Naive thymus-derived CD8-positive, alpha-beta T cell (primary cell): ENCODE data around the gene EDN2. TPM values are rescaled to one million over a fixed set of nuclear protein-coding genes. Genes with fewer than 3 reads are reported as not detected.

Experiments
- ATAC-seq, 2 donors: fragments of 150-1000 bp; cut with Tn5 transposase in 1 of 2; sonication (Bioruptor Pico), chemical (Tn5 transposase) in 1 of 2; 1 replicate in 1 of 2; 2 replicates in 1 of 2; pipeline ENCODE4 v1.10.0; 2021; ENCODE audit warnings: mild to moderate bottlenecking in 2 of 2, moderate library complexity in 2 of 2
- POLR2A ChIA-PET: fragments of 350-600 bp; sonication (Branson Sonifier 250); formaldehyde crosslinking; loops from one replicate; lab custom pipeline; 2021; ENCODE audit warnings: antibody characterized with exemption; lab: Charles Lee
- DNase-seq, 10 donors: peaks; one replicate each; pipeline versions ENCODE4 v3.0.0 to v3.0.0-alpha.2; 2020 to 2022
- H3K27ac Mint-ChIP-seq, 10 donors: one replicate each; pipeline ENCODE4 v1.8.0; 2020 to 2022; ENCODE audit warnings: mild to moderate bottlenecking in 10 of 10, mixed read lengths in 10 of 10, moderate library complexity in 4 of 10, inconsistent platforms in 1 of 10
- H3K27me3 Mint-ChIP-seq, 5 donors: one replicate each; pipeline ENCODE4 v1.8.0; 2021 to 2022; ENCODE audit warnings: mixed read lengths in 5 of 5
- H3K36me3 Mint-ChIP-seq, 3 donors: one replicate each; pipeline ENCODE4 v1.8.0; 2020 to 2022; ENCODE audit warnings: mixed read lengths in 3 of 3, mild to moderate bottlenecking in 2 of 3, inconsistent platforms in 1 of 3
- H3K4me1 Mint-ChIP-seq, 4 donors: one replicate each; pipeline ENCODE4 v1.8.0; 2021 to 2022; ENCODE audit warnings: mixed read lengths in 4 of 4
- H3K4me3 Mint-ChIP-seq, 10 donors: one replicate each; pipeline ENCODE4 v1.8.0; 2020 to 2022; ENCODE audit warnings: mild to moderate bottlenecking in 10 of 10, mixed read lengths in 10 of 10, moderate library complexity in 6 of 10, inconsistent platforms in 1 of 10
- H3K9me3 Mint-ChIP-seq, 9 donors: one replicate each; pipeline ENCODE4 v1.8.0; 2020 to 2022; ENCODE audit warnings: mixed read lengths in 9 of 9, mild to moderate bottlenecking in 3 of 9, inconsistent platforms in 1 of 9, moderate library complexity in 1 of 9
- polyA plus RNA-seq, 3 donors: library from polyadenylated mRNA; unstranded; fragments of 300-500 nt; fragmentation: Illumina TruSeq; gene quantifications; one replicate each; pipeline ENCODE4 v1.2.3, GENCODE V29; 2021
- total RNA-seq, 8 experiments: library from RNA in 2 of 8; stranded (reverse) in 2 of 8; gene quantifications; one replicate each; pipeline ENCODE4 v1.2.3 and lab custom pipeline; 2021 to 2026

Gene EDN2
- total and polyA plus RNA-seq, 5 experiments from 2014 or later = not detected

DNA sequence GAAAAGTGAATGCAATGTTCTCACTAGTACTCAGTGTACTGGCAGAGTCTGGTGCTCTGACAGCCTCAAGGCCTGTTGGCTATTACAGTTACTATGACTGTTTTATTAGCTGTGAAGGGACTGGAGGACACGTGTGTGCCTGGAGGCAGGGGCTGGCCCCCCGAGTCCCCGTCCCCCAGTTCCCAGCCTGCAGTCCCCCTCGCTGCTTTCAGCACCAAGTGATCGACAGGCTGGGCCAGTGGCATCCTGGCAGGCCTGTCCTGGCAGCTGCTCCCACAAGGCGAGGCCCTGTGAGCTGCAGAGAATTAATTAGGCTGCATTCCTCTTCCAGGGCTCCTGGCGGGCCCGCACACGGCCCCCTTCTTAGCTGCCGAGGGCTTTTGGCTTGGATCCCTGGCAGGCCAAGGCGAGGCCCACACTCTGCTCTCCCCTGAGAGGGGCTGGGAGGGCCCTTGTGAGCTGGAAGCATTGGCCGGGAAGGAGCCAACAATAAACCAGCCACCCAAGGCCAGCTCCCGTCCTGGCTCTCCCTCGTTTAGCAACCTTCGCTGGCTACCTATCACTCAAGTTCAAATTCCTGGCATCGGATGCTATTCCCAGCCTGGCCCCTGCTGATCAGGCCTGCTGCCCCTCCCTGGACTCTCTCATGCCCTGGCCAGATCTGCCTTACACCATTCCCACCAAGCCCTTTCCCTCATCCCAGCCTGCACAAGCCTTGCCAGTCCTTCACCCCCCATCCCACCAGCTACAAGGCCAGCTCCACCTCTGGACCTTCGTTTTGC is 9.8 kb downstream of the EDN2 start:
- H3K4me3 Mint-ChIP-seq = no peak overlapping the region
- H3K36me3 Mint-ChIP-seq = no peaks in the 10 kb centered on the region
- no peak overlapping the region for H3K27ac Mint-ChIP-seq
- ATAC-seq = no peak
- peak in 1 of 10 donors; percentile 30 for DNase-seq
- POLR2A ChIA-PET = no interaction called here
- H3K27me3 Mint-ChIP-seq = peaks cover 0 to 1% (median 0%) of the 10 kb centered on the region in 5 donors
- no peaks in the 10 kb centered on the region for H3K9me3 Mint-ChIP-seq
- H3K4me1 Mint-ChIP-seq = peaks cover 0 to 2% (median 0%) of the 10 kb centered on the region in 4 donors

GRCh38 chr1:41473738-41474362 is 10.6 kb downstream of the EDN2 start:
- Mint-ChIP-seq H3K9me3 (no peaks in the 10 kb centered on the region), H3K27me3 (peaks cover 0 to 4% (median 0%) of the 10 kb centered on the region in 5 donors), H3K4me3 (no peak overlapping the region), H3K36me3 (no peaks in the 10 kb centered on the region), H3K27ac (no peak overlapping the region), H3K4me1 (peaks cover 0 to 1% (median 0%) of the 10 kb centered on the region in 4 donors)
- no peak for ATAC-seq
- POLR2A ChIA-PET = no interaction called here
- DNase-seq = peak in 1 of 10 donors; percentile 49

- H3K9me3 Mint-ChIP-seq = no peaks in the 10 kb centered on the region
- H3K4me3 Mint-ChIP-seq = no peak overlapping the region
- ATAC-seq (no peak), DNase-seq (no peak)
- no peaks in the 10 kb centered on the region for H3K36me3 Mint-ChIP-seq
- peaks cover 0 to 1% (median 0%) of the 10 kb centered on the region in 4 donors for H3K4me1 Mint-ChIP-seq
- POLR2A ChIA-PET = no interaction called here
- peaks cover 0 to 5% (median 0%) of the 10 kb centered on the region in 5 donors for H3K27me3 Mint-ChIP-seq
- H3K27ac Mint-ChIP-seq = no peak overlapping the region
Measured at GRCh38 chr1:41471658-41472057, 12.8 kb downstream of the EDN2 start.

DNA sequence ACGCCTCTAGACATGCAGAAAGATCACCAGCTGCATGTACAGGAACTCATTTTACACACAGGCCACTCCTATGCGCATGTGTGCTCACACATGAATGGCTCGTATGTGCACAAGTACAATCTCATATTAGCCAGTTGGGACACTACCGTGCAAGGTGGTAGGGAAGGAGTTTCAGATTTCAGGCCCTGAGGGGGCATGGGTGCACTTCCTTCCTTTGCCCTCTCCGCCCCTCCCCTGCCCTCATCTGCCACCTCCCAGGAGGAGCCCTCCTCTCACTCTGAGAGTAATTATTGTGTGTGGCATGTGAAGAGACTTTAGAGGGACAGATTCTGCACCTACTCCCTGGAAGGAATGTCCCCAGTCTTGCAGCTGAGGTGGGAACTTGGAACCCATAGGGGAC is 14.8 kb downstream of the EDN2 start:
- Mint-ChIP-seq H3K36me3 (no peaks in the 10 kb centered on the region), H3K4me1 (no peaks in the 10 kb centered on the region), H3K27ac (no peak overlapping the region), H3K27me3 (peaks cover 0 to 6% (median 0%) of the 10 kb centered on the region in 5 donors), H3K4me3 (no peak overlapping the region), H3K9me3 (no peaks in the 10 kb centered on the region)
- POLR2A ChIA-PET = no interaction called here
- ATAC-seq (no peak), DNase-seq (no peak)

GRCh38 chr1:41468122-41468762 is 16.2 kb downstream of the EDN2 start:
- Mint-ChIP-seq H3K9me3 (no peaks in the 10 kb centered on the region), H3K36me3 (no peaks in the 10 kb centered on the region), H3K4me1 (no peaks in the 10 kb centered on the region), H3K27ac (no peak overlapping the region), H3K4me3 (no peak overlapping the region), H3K27me3 (peaks cover 0 to 6% (median 0%) of the 10 kb centered on the region in 5 donors)
- no peak for DNase-seq
- ATAC-seq = no peak
- POLR2A ChIA-PET = interaction anchor here (0.7 kb wide), 1 partner anchor 14 kb away, joined by 3 read pairs; no protein-coding TSS in a partner anchor

DNA sequence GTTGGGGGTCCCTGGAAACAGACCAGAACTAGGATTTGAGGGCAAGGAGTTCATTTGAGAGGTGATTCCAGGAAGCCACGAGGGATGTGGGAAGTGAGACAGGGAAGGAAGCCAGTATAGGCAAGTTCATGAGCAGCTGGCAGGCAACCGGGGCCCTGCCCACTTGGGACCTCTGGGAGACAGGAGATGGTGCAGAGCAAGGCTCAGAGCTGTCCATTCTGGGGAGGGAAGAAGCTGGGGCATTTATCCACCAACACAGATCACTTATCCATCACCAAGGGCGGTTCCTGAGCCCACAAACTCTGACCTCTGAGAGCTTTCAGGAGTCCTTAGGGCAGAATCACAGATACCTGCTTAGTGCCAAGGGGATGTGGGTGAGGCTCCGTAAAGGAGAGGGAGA is 16.8 kb downstream of the EDN2 start:
- H3K4me3 Mint-ChIP-seq = no peak overlapping the region
- H3K27me3 Mint-ChIP-seq = peaks cover 0 to 6% (median 0%) of the 10 kb centered on the region in 5 donors
- POLR2A ChIA-PET = no interaction called here
- H3K27ac Mint-ChIP-seq = no peak overlapping the region
- ATAC-seq (no peak), DNase-seq (no peak)
- H3K4me1 Mint-ChIP-seq = no peaks in the 10 kb centered on the region
- no peaks in the 10 kb centered on the region for H3K36me3 Mint-ChIP-seq
- no peaks in the 10 kb centered on the region for H3K9me3 Mint-ChIP-seq

DNA sequence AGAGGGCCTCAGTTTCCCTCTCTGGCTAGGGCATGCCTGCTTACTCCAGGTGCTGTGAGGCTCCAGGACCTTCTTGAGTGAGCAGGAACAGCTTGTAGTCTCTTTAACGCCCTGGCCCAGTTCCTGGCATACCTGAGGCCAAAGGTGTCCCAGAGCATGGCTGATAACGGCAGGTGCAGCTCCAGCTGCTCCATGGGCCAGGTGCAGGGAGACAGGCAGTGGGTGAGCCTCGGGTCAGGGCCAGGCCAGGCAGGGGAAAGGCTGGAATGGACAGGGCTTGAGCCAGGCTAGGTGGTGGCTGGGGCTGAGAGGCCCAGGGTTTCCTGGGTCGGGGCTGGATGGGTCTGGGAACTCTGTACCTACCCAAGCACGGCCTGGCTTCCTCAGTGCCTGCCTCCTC is 18.3 kb downstream of the EDN2 start:
- DNase-seq (no peak), ATAC-seq (no peak)
- Mint-ChIP-seq H3K9me3 (no peaks in the 10 kb centered on the region), H3K4me3 (no peak overlapping the region), H3K36me3 (no peaks in the 10 kb centered on the region), H3K27ac (no peak overlapping the region), H3K27me3 (peaks cover 0 to 6% (median 0%) of the 10 kb centered on the region in 5 donors), H3K4me1 (no peaks in the 10 kb centered on the region)
- POLR2A ChIA-PET = no interaction called here

DNA sequence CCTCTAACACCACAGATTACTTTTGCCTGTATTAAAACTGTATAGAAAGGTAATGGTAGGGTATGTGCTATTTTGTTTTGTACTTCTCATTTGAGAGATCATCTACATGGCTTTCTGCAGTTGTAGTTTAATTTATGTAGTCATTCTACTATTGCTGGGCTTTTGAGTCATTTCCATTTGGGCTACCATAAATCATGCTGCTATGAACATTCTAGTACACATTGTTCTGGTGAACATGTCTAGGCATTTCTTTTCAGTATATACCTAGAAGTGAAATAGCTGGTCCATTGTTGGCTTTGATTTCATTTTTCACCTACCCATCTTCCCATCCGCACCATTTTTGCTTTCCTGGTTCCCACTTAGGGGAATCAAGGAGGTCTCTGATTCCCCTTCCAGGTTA is 18.7 kb downstream of the EDN2 start:
- POLR2A ChIA-PET = no interaction called here
- no peak overlapping the region for H3K27ac Mint-ChIP-seq
- no peak for DNase-seq
- H3K4me1 Mint-ChIP-seq = no peaks in the 10 kb centered on the region
- H3K36me3 Mint-ChIP-seq = no peaks in the 10 kb centered on the region
- H3K27me3 Mint-ChIP-seq = peaks cover 0 to 6% (median 0%) of the 10 kb centered on the region in 5 donors
- no peak overlapping the region for H3K4me3 Mint-ChIP-seq
- ATAC-seq = no peak
- no peaks in the 10 kb centered on the region for H3K9me3 Mint-ChIP-seq

DNA sequence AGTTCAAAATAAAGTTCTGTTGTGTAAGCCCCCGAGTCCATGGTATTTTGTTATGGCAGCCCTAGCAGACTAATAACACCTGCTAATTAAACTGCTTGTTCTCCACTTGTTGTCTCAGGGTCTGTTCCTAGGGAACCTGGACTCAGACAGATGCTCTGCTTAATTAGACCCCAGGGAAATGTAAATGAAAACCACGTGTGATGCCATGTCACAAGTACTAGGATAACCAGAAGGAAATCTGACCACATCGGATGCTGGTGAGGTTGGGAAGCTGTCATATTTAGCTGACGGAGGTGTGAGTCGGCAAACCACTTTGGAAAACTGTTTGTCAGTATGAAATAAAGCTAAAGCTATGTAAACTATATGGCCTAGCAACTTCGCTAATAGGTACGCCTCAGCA is 19.6 kb downstream of the EDN2 start:
- H3K36me3 Mint-ChIP-seq = no peaks in the 10 kb centered on the region
- ATAC-seq = no peak
- no peaks in the 10 kb centered on the region for H3K4me1 Mint-ChIP-seq
- H3K4me3 Mint-ChIP-seq = no peak overlapping the region
- H3K27me3 Mint-ChIP-seq = peaks cover 0 to 6% (median 0%) of the 10 kb centered on the region in 5 donors
- POLR2A ChIA-PET = no interaction called here
- no peak for DNase-seq
- no peak overlapping the region for H3K27ac Mint-ChIP-seq
- no peaks in the 10 kb centered on the region for H3K9me3 Mint-ChIP-seq

- DNase-seq (no peak), ATAC-seq (no peak)
- Mint-ChIP-seq H3K9me3 (no peaks in the 10 kb centered on the region), H3K27ac (no peak overlapping the region), H3K27me3 (peaks cover 0 to 2% (median 0%) of the 10 kb centered on the region in 5 donors), H3K4me3 (no peak overlapping the region), H3K36me3 (no peaks in the 10 kb centered on the region), H3K4me1 (no peaks in the 10 kb centered on the region)
- POLR2A ChIA-PET = no interaction called here
Measured at GRCh38 chr1:41463516-41463915, 21.0 kb downstream of the EDN2 start.

DNA sequence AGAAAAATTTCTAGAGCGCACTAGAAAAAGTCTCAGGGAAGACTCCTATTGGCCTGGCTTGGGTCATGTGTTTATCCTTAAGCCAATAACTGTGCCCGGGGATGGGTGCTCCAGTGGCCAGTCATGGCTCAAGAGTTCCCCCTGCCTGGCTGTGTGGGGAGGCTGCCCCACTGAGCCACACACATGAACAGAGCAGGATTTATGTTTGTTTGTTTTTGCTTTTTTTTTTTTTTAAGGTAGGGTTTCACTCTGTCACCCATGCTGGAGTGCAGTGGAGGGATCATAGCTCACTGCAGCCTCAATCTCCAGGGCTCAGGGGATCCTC is 21.8 kb downstream of the EDN2 start:
- Mint-ChIP-seq H3K36me3 (no peaks in the 10 kb centered on the region), H3K27me3 (peaks cover 0 to 2% (median 0%) of the 10 kb centered on the region in 5 donors), H3K9me3 (no peaks in the 10 kb centered on the region), H3K4me1 (no peaks in the 10 kb centered on the region), H3K27ac (no peak overlapping the region), H3K4me3 (no peak overlapping the region)
- POLR2A ChIA-PET = no interaction called here
- ATAC-seq (no peak), DNase-seq (no peak)

DNA sequence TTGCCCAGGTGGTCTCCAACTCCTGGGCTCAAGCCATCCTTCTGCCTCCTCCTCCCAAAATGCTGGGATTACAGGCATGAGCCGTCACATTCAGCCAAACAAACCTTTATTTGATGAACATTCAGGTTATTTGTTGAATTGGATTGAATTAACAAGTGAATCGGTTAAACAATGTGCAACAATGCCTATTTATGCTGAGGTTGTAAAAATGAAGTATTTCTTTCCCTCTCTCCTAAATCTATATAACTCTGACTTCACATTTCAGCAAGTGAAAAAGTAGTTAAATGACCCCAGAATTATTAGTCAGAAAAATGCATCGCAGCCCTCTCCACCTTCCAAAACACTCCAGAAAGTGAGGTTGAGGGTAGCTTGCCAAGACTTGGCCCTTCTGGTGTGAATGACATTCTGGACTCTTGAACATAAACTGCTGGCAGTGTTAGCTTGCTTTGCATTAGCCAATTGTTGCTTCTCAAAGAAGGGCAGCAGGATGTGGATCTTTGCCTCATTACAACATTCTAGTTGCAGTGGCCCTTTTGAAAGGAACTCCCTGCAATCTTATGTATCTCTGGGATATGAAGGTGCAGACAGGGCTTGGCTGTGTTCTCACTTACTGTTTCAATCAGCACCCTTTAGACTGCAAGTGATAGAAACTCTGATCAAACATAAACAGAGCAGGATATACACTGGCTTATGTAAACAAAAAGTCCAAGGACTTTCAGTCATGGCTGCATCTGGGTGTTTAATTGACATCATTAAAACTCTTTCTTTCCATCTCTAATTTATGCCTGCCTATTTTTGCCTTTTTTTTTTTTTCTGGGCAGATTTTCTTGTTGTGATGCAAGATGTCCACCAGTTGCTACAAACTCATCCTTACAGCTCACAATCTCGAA is 22.4 kb downstream of the EDN2 start:
- no peak for DNase-seq
- H3K27ac Mint-ChIP-seq = no peak overlapping the region
- no peaks in the 10 kb centered on the region for H3K9me3 Mint-ChIP-seq
- H3K36me3 Mint-ChIP-seq = no peaks in the 10 kb centered on the region
- POLR2A ChIA-PET = no interaction called here
- H3K27me3 Mint-ChIP-seq = peaks cover 0 to 2% (median 0%) of the 10 kb centered on the region in 5 donors
- no peak for ATAC-seq
- no peak overlapping the region for H3K4me3 Mint-ChIP-seq
- no peaks in the 10 kb centered on the region for H3K4me1 Mint-ChIP-seq
